ENCODE data around the gene STOML1.
"Not testable (repeated sequence)": the region's sequence is repeated elsewhere in the genome, so short reads cannot be mapped to it uniquely, and the experiment has no call there.

STOML1 gene

DNA sequence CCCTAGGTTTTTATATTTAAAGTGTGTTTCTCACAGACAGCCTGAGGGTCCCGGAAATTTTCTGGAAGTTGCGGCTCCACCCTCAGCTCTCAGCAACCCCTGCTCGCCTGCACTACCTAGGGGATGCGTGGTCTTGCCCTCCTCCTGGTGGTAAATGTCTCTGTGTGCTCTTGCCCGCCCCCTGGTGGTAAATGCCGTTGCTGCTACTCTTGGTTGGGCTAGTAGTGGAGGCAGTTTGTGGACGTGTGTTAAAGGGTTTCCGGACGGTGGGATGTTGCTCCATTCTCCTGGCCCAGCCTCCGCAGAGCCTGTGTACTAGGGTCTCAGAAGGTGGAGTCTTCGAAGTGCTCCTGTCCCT lies 27.4 kb downstream of the STOML1 start:
- Histone ChIP-seq H3K36me3 (ENCODE audit: control insufficient read depth in 4 of 4, insufficient read depth in 4 of 4, low read length in 3 of 4) (no peaks in the 10 kb centered on the region), H3K4me1 (ENCODE audit: control extremely low read depth in 1 of 4, control insufficient read depth in 4 of 4, insufficient read depth in 4 of 4, low read length in 3 of 4) (peaks cover 3 to 56% (median 41%) of the 10 kb centered on the region in 4 experiments), H3K9me3 (ENCODE audit: control extremely low read depth in 1 of 5, control insufficient read depth in 4 of 5, insufficient read depth in 2 of 5, low read depth in 1 of 5, low read length in 4 of 5) (no peaks in the 10 kb centered on the region), H3K27ac (ENCODE audit: insufficient read depth in 1 of 2, low read depth in 1 of 2, low read length in 2 of 2, poor library complexity in 1 of 2, severe bottlenecking in 2 of 2) (no peak overlapping the region), H3K27me3 (replicated peaks in 2 of 5; ENCODE audit: control insufficient read depth in 4 of 5, insufficient read depth in 5 of 5, low read length in 4 of 5) (no peaks in the 10 kb centered on the region), H3K4me3 (ENCODE audit: control insufficient read depth in 1 of 7, extremely low read depth in 1 of 7, insufficient read depth in 4 of 7, low read depth in 2 of 7, low read length in 6 of 7) (peak overlapping the region in 3 of 7 experiments; percentile 32 to 52 (median 47))
- WGBS (ENCODE audit: insufficient coverage), result 3% methylated on average over 11 of the region's 11 CpGs
- ChIA-PET POLR2A (interaction anchor here (2.0 kb wide), 1 partner anchor 14 kb away, joined by 6 read pairs; no protein-coding TSS in a partner anchor), CTCF (interaction anchor here (0.7 to 4.2 kb wide), 12 partner anchors 8 to 90 kb away, joined by 3 to 51 read pairs (median 8); no protein-coding TSS in a partner anchor)
- peak; percentile 85 to 91 (median 87) for DNase-seq

DNA sequence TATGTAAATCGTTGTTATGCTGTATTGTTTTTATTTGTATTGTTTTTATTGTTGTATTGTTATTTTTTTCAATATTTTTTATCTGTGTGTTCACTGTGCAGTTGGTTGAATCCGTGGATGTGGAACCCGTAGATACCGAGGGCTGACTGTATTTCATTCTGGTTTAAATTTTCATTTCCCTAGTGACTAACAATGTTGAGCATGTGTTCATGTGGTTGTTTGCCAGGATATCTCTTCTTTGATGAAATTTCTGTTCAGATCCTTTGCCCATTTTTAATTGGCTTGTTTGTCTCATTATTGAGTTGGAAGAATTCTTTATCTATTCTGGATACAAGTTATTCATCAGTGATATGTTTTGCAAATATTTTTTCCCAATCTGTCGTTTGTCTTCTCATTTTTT lies 29.7 kb downstream of the STOML1 start:
- WGBS (ENCODE audit: insufficient coverage), result no CpG with 5 or more reads among the region's 5 CpGs
- no peaks in the 10 kb centered on the region for H3K36me3 ChIP-seq (ENCODE audit: control insufficient read depth in 4 of 4, insufficient read depth in 4 of 4, low read length in 3 of 4)
- H3K9me3 ChIP-seq (ENCODE audit: control extremely low read depth in 1 of 5, control insufficient read depth in 4 of 5, insufficient read depth in 2 of 5, low read depth in 1 of 5, low read length in 4 of 5), result no peaks in the 10 kb centered on the region
- H3K4me1 ChIP-seq (ENCODE audit: control extremely low read depth in 1 of 4, control insufficient read depth in 4 of 4, insufficient read depth in 4 of 4, low read length in 3 of 4), result peaks cover 9 to 74% (median 62%) of the 10 kb centered on the region in 4 experiments
- H3K4me3 ChIP-seq (ENCODE audit: control insufficient read depth in 1 of 7, extremely low read depth in 1 of 7, insufficient read depth in 4 of 7, low read depth in 2 of 7, low read length in 6 of 7), result no peak overlapping the region
- CTCF ChIA-PET, result interaction anchor here (3.8 kb wide), 1 partner anchor 12 kb away, joined by 27 read pairs; no protein-coding TSS in a partner anchor
- no peaks in the 10 kb centered on the region for H3K27me3 ChIP-seq (replicated peaks in 2 of 5; ENCODE audit: control insufficient read depth in 4 of 5, insufficient read depth in 5 of 5, low read length in 4 of 5)
- no peak for DNase-seq
- H3K27ac ChIP-seq (ENCODE audit: insufficient read depth in 1 of 2, low read depth in 1 of 2, low read length in 2 of 2, poor library complexity in 1 of 2, severe bottlenecking in 2 of 2), result no peak overlapping the region
- POLR2A ChIA-PET, result no interaction called here

DNA sequence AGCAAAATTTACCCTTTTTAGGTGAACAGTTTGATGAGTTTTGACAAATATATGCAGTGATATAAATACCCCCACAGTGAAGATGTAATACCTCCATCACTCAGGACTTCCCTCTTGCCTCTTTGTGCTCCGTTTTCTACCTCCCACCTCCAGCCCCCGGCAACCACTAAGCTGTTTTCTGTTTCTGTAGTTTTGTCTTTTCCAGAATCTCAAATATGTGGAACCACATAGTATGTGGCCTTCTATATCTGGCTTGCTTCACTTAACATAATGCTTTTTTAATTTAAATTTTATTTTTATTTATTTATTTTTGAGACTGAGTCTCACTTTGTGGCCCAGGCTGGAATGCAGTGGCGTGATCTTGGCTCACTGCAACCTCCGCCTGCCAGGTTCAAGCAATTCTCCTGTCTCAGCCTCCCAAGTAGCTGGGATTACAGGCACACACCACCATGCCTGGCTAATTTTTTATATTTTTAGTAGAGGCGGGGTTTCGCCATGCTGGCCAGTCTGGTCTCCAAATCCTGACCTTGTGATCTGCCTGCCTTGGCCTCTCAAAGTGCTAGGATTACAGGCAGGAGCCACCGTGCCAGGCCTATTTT lies 31.5 kb downstream of the STOML1 start:
- DNase-seq, result peak in 1 of 3 donors; percentile 23
- ChIA-PET CTCF (interaction anchor here (1.0 to 4.1 kb wide), 4 partner anchors 9 to 93 kb away, joined by 3 to 30 read pairs (median 14); no protein-coding TSS in a partner anchor), POLR2A (interaction anchor here (1.9 kb wide), 1 partner anchor 9 kb away, joined by 4 read pairs; no protein-coding TSS in a partner anchor)
- not testable (repeated sequence) for H3K9me3 ChIP-seq (ENCODE audit: control extremely low read depth in 1 of 5, control insufficient read depth in 4 of 5, insufficient read depth in 2 of 5, low read depth in 1 of 5, low read length in 4 of 5); H3K27ac ChIP-seq (ENCODE audit: insufficient read depth in 1 of 2, low read depth in 1 of 2, low read length in 2 of 2, poor library complexity in 1 of 2, severe bottlenecking in 2 of 2); H3K27me3 ChIP-seq (replicated peaks in 2 of 5; ENCODE audit: control insufficient read depth in 4 of 5, insufficient read depth in 5 of 5, low read length in 4 of 5); H3K36me3 ChIP-seq (ENCODE audit: control insufficient read depth in 4 of 4, insufficient read depth in 4 of 4, low read length in 3 of 4); H3K4me3 ChIP-seq (ENCODE audit: control insufficient read depth in 1 of 7, extremely low read depth in 1 of 7, insufficient read depth in 4 of 7, low read depth in 2 of 7, low read length in 6 of 7)
- WGBS (ENCODE audit: insufficient coverage), result 84% methylated on average over 7 of the region's 7 CpGs
- H3K4me1 ChIP-seq (ENCODE audit: control extremely low read depth in 1 of 4, control insufficient read depth in 4 of 4, insufficient read depth in 4 of 4, low read length in 3 of 4), result peaks cover 8 to 80% (median 70%) of the 10 kb centered on the region in 4 experiments

DNA sequence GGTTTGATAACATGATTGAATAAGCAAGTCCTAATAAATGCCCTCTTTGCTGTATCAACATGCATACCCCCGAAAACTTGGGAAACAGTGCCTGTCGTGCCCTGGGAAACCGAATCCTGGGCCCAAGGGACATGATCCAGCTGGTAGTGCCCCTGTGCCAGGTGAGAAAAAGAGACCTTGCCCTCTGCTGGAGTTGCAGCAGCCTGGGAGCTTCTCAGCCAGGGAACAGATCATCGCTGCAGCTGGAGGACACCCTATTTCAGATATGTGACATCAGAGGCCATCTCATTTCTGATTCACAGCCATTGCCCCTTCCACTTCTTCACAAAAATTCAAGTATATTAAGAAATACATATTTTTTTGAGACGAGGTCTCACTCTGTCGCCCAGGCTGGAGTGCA lies 32.3 kb downstream of the STOML1 start:
- Histone ChIP-seq H3K4me1 (ENCODE audit: control extremely low read depth in 1 of 4, control insufficient read depth in 4 of 4, insufficient read depth in 4 of 4, low read length in 3 of 4) (peaks cover 8 to 79% (median 68%) of the 10 kb centered on the region in 4 experiments), H3K4me3 (ENCODE audit: control insufficient read depth in 1 of 7, extremely low read depth in 1 of 7, insufficient read depth in 4 of 7, low read depth in 2 of 7, low read length in 6 of 7) (peak overlapping the region in 2 of 7 experiments; percentile 21 to 23), H3K36me3 (ENCODE audit: control insufficient read depth in 4 of 4, insufficient read depth in 4 of 4, low read length in 3 of 4) (no peaks in the 10 kb centered on the region), H3K27ac (ENCODE audit: insufficient read depth in 1 of 2, low read depth in 1 of 2, low read length in 2 of 2, poor library complexity in 1 of 2, severe bottlenecking in 2 of 2) (no peak overlapping the region), H3K9me3 (ENCODE audit: control extremely low read depth in 1 of 5, control insufficient read depth in 4 of 5, insufficient read depth in 2 of 5, low read depth in 1 of 5, low read length in 4 of 5) (no peaks in the 10 kb centered on the region), H3K27me3 (replicated peaks in 2 of 5; ENCODE audit: control insufficient read depth in 4 of 5, insufficient read depth in 5 of 5, low read length in 4 of 5) (no peaks in the 10 kb centered on the region)
- POLR2A ChIA-PET, result interaction anchor here (1.0 kb wide), 1 partner anchor 10 kb away, joined by 4 read pairs; no protein-coding TSS in a partner anchor
- peak in 1 of 3 donors; percentile 12 for DNase-seq
- 88% methylated on average over 5 of the region's 6 CpGs for WGBS (ENCODE audit: insufficient coverage)
- CTCF ChIA-PET, result interaction anchor here (1.0 to 4.1 kb wide), 6 partner anchors 8 to 531 kb away, joined by 3 to 30 read pairs (median 6); no protein-coding TSS in a partner anchor

- H3K27me3 ChIP-seq (replicated peaks in 2 of 5; ENCODE audit: control insufficient read depth in 4 of 5, insufficient read depth in 5 of 5, low read length in 4 of 5), result no peaks in the 10 kb centered on the region
- H3K9me3 ChIP-seq (ENCODE audit: control extremely low read depth in 1 of 5, control insufficient read depth in 4 of 5, insufficient read depth in 2 of 5, low read depth in 1 of 5, low read length in 4 of 5), result no peaks in the 10 kb centered on the region
- WGBS (ENCODE audit: insufficient coverage), result 0% methylated on average over 7 of the region's 8 CpGs
- CTCF ChIA-PET, result interaction anchor here (0.7 to 4.1 kb wide), 8 partner anchors 8 to 531 kb away, joined by 3 to 30 read pairs (median 4); no protein-coding TSS in a partner anchor
- peak; percentile 59 to 96 (median 92) for DNase-seq
- H3K36me3 ChIP-seq (ENCODE audit: control insufficient read depth in 4 of 4, insufficient read depth in 4 of 4, low read length in 3 of 4), result no peaks in the 10 kb centered on the region
- peak overlapping the region in 3 of 7 experiments; percentile 13 to 48 (median 21) for H3K4me3 ChIP-seq (ENCODE audit: control insufficient read depth in 1 of 7, extremely low read depth in 1 of 7, insufficient read depth in 4 of 7, low read depth in 2 of 7, low read length in 6 of 7)
- POLR2A ChIA-PET, result interaction anchor here (0.7 to 1.0 kb wide), 2 partner anchors 9 to 22 kb away, joined by 3 to 4 read pairs; no protein-coding TSS in a partner anchor
- H3K27ac ChIP-seq (ENCODE audit: insufficient read depth in 1 of 2, low read depth in 1 of 2, low read length in 2 of 2, poor library complexity in 1 of 2, severe bottlenecking in 2 of 2), result no peak overlapping the region
- H3K4me1 ChIP-seq (ENCODE audit: control extremely low read depth in 1 of 4, control insufficient read depth in 4 of 4, insufficient read depth in 4 of 4, low read length in 3 of 4), result peaks cover 8 to 80% (median 70%) of the 10 kb centered on the region in 4 experiments
Observed at GRCh38 chr15:73959012-73959581, 33.0 kb downstream of the STOML1 start.

GRCh38 chr15:73957785-73958184 lies 34.3 kb downstream of the STOML1 start:
- POLR2A ChIA-PET, result no interaction called here
- WGBS (ENCODE audit: insufficient coverage), result 100% methylated on average over 1 of the region's 2 CpGs
- no peak overlapping the region for H3K27ac ChIP-seq (ENCODE audit: insufficient read depth in 1 of 2, low read depth in 1 of 2, low read length in 2 of 2, poor library complexity in 1 of 2, severe bottlenecking in 2 of 2)

More at GRCh38 chr15:73957785-73958184, 34.3 kb downstream of the STOML1 start:
- H3K36me3 ChIP-seq (ENCODE audit: control insufficient read depth in 4 of 4, insufficient read depth in 4 of 4, low read length in 3 of 4), result no peaks in the 10 kb centered on the region
- H3K4me3 ChIP-seq (ENCODE audit: control insufficient read depth in 1 of 7, extremely low read depth in 1 of 7, insufficient read depth in 4 of 7, low read depth in 2 of 7, low read length in 6 of 7), result no peak overlapping the region
- H3K4me1 ChIP-seq (ENCODE audit: control extremely low read depth in 1 of 4, control insufficient read depth in 4 of 4, insufficient read depth in 4 of 4, low read length in 3 of 4), result peaks cover 8 to 91% (median 80%) of the 10 kb centered on the region in 4 experiments
- CTCF ChIA-PET, result interaction anchor here (1.2 to 4.1 kb wide), 6 partner anchors 9 to 79 kb away, joined by 3 to 21 read pairs (median 4); no protein-coding TSS in a partner anchor
- no peaks in the 10 kb centered on the region for H3K9me3 ChIP-seq (ENCODE audit: control extremely low read depth in 1 of 5, control insufficient read depth in 4 of 5, insufficient read depth in 2 of 5, low read depth in 1 of 5, low read length in 4 of 5)
- no peaks in the 10 kb centered on the region for H3K27me3 ChIP-seq (replicated peaks in 2 of 5; ENCODE audit: control insufficient read depth in 4 of 5, insufficient read depth in 5 of 5, low read length in 4 of 5)
- DNase-seq, result no peak

Data from common myeloid progenitor, CD34-positive (primary cell).